GM19467 (cell line): ENCODE results near the gene KRTAP5-9.
"Not testable (repeated sequence)": the region's sequence is repeated elsewhere in the genome, so short reads cannot be mapped to it uniquely, and the experiment has no call there.

Experiments used
- ATAC-seq: cut with Tn5 transposase; IDR thresholded peaks from one replicate; pipeline ENCODE4 v1.9.1; 2021; ENCODE audit warnings: mild to moderate bottlenecking, moderate library complexity; ENCODE audit not compliant: unreplicated experiment

Gene KRTAP5-9

DNA sequence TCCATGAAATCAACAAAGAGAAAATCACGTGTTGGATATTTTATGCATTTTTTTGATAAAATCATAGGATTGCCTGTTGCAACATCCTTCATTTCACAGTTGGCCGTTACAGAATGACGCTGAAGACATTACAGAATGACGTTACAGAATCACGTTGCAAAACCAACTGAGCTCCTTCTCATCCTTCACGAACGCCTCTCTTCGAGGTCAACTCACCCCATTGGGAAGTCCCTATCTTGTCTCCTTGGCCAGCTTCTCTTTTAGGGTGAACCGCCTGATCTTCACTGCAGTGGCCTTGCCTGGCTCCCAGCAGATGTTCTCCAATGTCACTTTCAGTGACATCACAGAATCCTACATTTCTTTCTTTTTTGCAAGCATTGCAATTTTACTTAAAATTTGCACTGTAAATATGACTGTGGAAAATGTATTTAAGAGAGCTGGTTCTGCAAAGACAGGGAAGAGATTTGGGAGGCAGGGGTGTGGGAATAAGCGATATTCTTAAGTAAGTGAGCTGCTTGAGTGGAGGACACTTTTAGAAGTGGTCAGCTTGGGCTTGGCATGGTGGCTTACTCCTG, 16.1 kb upstream of the KRTAP5-9 start:
- ATAC-seq, result no peak

DNA sequence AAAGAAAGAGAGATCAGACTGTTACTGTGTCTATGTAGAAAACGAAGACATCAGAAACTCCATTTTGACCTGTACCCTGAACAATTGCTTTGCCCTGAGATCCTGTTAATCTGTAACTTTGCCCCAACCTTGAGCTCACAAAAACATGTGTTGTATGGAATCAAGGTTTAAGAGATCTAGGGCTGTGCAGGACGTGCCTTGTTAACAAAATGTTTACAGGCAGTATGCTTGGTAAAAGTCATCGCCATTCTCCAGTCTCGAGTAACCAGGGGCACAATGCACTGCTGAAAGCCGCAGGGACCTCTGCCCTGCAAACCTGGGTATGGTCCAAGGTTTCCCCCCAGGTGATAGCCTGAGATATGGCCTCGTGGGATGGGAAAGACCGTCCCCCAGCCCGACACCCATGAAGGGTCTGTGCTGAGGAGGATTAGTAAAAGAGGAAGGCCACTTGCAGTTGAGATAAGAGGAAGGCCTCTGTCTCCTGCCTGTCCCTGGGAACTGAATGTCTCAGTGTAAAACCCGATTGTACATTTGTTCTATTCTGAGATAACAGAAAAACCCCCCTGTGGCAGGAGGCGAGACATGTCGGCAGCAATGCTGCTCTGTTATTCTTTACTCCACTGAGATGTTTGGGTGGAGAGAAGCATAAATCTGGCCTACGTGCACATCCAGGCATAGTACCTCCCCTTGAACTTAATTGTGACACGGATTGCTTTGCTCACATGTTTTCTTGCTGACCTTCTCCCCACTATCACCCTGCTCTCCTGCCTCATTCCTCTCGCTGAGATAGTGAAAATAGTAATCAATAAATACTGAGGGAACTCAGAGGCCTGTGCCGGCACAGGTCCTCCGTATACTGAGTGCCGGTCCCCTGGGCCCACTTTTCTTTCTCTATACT, 13.3 kb upstream of the KRTAP5-9 start:
- ATAC-seq, result not testable (repeated sequence)

DNA sequence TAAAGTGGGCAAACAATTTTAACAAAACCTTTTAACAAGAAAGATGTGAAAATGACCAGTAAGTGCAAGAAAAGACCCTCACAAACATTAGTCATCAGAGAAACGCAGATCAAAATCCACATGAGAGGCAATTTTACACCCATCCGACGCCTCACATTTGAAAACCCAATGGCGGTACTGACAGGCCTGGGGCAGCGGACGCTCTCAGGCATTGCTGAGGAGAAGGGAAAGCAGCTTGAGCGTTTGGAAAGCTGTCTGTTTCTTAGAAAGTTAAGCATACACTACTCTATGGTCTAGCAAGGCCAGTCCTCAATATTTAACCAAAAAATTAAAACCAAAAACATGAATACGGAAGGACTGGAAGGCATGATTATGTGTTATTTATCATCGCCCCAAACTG, 12.4 kb upstream of the KRTAP5-9 start:
- ATAC-seq, result no peak

DNA sequence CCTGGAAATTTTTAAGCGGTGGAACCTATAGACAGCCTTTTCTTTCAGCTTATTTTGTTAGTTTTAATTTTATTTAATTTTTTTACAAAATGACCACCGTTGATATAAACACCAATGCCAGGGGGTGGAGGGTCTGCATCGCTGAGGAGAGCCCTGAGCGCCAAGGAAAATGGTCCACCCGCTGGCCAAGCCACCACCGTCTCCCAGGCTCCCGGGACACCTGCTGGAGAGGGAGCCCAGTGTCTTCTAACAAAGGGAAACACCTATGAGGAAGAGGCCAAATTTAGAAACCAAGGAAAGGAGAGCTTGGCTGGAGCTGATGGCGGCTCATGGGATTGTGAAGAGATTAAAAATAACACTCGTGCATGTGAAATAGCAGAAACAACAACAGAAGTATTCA, 10.7 kb upstream of the KRTAP5-9 start:
- ATAC-seq, result no peak

DNA sequence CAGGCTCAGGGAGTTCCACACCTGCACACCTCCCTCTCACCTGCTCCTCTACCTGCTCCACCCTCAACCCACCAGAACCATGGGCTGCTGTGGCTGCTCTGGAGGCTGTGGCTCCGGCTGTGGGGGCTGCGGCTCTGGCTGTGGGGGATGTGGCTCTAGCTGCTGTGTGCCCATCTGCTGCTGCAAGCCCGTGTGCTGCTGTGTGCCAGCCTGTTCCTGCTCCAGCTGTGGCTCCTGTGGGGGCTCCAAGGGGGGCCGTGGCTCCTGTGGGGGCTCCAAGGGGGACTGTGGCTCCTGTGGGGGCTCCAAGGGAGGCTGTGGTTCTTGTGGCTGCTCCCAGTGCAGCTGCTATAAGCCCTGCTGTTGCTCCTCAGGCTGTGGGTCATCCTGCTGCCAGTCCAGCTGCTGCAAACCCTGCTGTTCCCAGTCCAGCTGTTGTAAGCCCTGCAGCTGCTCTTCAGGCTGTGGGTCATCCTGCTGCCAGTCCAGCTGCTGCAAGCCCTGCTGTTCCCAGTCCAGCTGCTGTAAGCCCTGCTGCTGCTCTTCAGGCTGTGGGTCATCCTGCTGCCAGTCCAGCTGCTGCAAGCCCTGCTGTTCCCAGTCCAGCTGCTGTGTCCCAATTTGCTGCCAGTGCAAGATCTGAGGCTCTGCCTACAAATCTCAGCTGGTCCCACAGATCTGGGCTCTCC, 10.1 kb upstream of the KRTAP5-9 start, which contains the start of gene KRTAP5-8:
Gene KRTAP5-8, plus strand, starts transcription at position 49 of the 689 bp plus-strand sequence. Its CDS starts 31 bp downstream, at position 80.
- ATAC-seq, result not testable (repeated sequence)

DNA sequence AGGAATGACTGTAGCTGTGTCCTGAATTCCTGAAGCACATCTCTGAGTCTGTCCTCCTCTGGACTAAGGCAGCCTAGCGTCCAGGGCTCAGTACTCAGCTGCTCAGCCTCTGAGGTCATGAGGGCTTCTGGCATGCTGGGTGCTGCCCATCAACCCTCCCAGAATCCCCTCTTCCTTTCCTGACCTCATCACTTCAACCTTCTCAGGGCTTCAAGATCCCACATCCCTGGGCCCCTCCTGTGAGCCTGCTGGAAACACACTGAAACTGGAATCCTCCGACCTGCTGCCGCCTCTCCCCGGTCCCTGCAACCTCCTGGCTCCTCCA, 9.6 kb upstream of the KRTAP5-9 start:
- no peak for ATAC-seq

DNA sequence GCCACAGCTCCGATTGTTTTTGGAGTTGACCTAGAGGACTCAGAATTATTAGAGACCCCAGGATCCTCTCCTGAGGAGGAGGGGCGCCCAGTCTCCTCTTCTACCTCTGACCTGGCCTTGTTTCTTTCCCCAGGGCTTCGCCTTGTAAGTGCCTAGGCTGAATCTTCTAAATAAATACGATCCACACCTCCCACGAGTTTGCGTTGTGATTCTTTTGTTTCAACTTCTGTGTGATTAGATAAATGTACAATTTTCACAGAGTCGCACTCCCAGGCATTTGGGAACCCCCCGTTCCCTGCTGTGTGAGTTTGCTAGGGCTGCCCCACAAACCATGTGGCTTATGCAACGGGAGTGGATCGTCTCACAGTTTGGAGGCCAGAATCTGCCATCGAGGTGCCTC, 9.2 kb upstream of the KRTAP5-9 start:
- ATAC-seq, result no peak

DNA sequence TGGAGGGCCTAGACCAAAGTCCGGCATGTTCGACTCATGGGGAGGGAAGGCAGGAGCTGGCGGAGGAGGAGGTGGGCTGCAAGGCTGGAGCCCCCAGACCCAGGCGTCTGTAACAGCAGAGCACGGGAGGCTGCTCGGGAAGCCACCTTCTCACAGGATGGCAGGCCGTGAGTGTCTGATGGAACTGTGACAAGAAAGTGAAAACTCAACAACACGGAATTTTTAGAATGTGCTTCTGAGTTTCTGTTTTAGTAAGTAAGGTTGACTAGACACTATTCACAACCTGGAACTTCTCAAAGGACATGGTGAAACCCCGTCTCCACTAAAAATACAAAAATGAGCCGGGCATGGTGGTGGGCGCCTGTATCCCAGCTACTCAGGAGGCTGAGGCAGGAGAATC, 8.2 kb upstream of the KRTAP5-9 start:
- ATAC-seq, result not testable (repeated sequence)

DNA sequence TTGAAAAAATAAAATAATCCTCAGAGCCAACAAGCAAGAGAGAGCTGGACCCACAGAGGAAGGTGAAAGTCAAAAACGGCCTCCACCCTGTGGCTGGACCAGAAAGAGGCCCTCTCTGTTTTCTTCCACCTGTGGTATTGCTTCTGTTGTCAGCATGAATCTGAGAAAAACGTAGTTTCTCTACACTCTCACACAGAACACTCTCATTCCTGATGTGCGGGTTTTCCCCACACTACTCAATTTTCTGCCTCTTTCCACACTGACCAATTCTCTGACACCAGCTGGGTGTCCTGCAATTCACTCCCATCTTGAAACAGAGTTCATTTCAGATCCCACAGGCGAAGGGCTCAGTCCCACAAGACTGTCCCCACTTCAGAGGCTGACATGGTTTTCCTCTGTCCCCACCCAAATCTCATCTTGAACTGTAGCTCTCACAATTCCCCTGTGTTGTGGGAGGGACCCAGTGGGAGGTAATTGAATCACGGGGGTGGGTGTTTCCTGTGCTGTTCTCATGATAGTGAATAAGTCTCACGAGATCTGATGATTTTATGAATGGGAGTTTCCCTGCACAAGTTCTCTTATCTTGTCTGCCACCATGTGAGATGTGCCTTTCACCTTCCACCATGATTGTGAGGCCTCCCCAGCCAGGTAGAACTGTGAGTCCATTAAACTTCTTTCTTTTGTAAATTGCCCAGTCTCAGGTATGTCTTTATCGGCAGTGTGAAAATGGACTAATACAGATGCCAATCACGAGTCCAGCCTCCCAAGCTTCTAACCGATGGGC, 7.5 kb upstream of the KRTAP5-9 start:
- not testable (repeated sequence) for ATAC-seq

DNA sequence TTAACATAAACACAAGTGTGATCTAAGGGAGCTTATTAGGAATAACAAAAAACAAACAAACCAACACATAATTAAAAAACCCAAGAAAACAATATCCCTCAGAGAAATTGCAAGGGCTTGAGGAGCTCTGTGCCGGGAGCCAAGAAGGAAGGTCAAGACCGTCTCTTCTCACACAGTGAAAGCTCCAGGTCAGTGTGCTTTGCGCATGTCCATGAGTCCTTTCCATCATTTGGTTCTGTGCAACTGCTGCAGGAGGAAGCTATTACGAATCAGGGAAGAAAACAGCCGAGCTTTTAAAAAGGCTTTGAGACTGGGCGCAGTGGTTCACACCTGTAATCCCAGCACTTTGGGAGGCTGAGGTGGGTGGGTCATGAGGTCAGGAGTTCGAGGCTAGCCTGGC, 5.8 kb upstream of the KRTAP5-9 start:
- ATAC-seq, result no peak

DNA sequence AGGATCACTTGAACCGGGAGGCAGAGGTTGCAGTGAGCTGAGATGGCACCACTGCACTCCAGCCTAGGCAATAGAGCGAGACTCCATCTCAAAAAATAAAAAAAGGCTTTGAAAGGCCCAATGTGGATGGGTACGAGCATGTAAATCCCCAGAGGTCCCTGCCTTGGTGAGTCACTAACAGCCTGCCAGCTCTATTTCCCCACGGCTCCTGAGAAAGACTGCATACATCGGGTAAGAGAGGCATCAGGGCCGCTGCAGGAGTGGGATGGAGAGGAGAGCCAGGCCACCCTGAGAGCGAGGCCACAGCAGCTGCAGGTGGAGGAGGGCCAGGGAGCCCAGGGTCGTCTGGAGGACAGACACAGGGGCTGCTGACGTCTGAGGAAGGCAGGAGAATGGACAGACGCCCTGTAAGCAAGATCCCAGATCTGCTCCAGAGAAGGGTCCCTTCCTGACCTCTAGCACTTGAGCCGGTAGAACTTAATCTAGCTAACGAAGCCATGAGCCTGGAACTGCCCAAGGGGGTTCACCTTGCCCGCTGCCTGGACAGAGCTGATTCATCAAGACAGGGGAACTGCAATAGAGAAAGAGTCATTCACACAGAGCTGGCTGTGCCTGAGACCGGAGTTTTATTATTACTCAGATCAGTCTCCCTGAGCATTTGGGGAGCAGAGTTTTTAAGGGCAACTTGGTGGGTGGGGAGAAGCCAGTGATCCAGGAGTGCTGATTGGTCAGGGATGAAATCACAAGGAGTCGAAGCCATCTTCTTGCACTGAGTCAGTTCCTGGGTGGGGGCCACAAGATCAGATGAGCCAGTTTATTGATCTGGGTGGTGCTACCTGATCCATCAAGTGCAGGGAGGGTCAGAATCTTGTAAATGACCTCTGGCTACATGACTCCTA, 5.1 kb upstream of the KRTAP5-9 start:
- ATAC-seq, result no peak

DNA sequence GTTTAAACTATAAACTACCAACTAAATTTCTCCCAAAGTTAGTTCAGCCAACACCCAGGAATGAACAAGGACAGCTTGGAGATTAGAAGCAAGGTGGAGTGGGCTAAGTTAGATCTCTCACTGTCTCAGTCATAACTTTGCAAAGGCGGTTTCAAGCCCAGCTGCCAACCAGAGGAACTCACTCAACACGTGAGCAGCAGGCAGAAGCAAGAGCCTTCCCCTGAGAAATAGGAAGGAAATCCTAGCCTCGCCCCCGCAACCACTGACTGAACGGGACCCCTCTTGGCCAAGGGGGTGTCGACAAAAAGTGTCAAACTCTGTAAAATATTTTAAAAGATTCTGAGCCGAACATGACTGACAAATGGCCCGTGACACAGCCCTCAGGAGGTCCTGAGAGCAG, 4.4 kb upstream of the KRTAP5-9 start:
- no peak for ATAC-seq

DNA sequence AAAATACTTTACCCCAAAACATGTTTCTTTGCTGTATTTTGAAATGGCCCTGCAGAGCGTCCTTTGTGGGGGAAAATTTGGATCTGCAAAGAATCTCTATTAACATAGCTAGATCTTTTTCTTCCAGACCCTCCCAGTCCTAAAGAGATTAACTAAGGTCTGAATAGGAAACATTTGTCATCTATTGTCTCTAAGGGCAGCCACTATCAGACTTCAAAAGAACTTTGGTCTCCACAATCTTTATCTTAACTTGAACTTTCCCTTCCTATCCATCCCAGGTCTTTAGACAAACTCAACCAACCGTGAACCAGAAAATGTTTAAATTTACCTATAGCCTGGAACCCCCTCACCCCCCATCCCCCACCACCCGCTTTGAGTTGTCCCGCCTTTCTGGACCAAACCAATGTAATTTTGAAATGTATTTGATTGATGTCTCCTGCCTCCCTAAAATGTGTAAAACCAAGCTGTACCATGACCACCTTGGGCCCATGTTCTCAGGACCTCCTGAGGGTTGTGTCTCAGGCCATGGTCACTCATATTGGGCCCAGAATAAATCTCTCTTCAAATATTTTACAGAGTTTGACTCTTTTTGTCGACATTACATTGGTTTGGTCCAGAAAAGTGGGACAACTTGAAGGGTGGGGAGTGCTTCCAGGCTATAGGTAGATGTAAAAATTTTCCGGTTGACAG, 3.5 kb upstream of the KRTAP5-9 start:
- no peak for ATAC-seq

DNA sequence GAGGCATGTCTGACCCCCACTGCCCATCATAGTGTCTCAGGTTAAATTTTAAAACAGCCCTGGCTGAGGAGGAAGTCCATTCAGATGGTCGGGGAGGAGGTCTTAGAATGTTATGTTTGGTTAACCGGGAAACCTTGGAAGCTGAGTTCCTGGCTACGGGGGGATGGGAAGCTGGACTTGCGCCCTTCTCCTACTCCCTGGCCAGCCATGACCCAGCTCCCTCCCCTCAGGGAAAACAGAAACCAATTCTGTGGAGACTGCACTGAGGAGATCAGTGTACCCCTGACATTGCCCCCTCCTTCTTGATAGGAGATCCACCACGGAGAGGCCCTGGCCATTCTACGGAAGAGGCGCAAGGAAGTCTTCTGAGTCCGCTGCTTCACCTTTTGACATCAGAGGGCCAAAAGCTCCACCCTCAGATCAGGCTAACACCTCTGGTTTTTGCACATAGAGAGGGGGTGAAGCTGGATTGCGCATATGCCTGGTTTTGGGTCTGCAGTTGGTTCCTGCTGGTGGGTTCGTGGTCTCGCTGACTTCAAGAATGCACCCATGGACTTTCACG, 2.7 kb upstream of the KRTAP5-9 start:
- no peak for ATAC-seq

DNA sequence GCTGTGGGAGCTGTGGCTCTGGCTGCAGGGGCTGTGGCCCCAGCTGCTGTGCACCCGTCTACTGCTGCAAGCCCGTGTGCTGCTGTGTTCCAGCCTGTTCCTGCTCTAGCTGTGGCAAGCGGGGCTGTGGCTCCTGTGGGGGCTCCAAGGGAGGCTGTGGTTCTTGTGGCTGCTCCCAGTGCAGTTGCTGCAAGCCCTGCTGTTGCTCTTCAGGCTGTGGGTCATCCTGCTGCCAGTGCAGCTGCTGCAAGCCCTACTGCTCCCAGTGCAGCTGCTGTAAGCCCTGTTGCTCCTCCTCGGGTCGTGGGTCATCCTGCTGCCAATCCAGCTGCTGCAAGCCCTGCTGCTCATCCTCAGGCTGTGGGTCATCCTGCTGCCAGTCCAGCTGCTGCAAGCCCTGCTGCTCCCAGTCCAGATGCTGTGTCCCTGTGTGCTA, 514 bp downstream of the KRTAP5-9 start:
- ATAC-seq, result no peak

DNA sequence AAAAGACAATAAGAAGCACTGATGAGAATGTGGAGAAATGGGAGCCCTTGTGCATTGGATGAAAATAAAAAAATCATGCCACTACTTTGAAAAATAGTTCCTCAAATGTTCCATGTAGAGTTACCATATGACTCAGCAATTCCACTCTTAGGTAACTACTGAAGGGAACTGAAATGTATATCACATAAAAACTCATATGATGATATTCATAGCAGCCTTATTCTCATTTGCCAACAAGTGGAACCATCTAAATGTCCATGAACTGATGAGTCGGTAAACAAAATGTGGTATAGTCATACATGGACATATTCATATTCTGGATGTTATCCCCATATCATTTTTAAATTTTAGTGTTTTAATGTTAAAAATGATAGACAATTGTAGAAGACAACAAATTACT, 3.5 kb downstream of the KRTAP5-9 start:
- ATAC-seq, result no peak

DNA sequence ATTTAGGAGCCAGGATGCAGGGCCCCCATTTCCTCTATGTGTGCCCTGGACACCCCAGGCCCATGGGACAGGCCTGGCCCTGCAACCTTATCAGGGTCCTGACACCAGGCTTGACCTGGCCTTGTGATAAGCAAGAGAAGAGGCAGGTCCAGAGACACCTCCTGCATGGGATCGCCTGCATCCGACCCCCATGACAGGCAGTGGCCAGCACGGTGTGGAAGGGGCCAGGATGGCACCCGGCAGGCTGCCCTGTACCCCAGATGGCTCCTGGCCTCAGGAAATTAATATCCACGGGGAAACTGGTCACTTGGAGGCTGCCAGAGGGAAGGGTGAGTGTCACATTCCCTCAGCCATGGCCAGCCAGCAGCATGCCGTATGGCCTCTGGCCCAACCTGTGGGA, 6.8 kb downstream of the KRTAP5-9 start:
- no peak for ATAC-seq

DNA sequence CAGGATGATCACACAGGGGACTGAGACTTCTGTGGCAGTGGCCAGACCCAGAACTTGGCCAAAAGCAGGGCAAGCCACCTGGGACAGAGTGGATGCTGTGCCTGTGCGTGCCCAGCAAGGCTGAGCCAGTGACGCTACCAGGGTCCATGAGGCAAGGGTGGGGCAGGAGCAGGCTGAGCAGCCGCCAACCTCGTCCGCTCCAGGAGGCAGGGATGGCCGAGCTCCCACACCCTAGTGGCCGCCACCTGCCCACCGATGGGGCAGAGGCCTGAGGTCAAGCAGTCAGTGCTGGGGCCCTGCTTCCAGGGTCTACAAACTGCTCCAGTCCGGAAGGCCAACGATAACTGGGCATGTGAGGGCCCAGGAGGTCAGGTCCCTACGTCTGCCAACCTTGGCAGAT, 7.3 kb downstream of the KRTAP5-9 start:
- ATAC-seq, result no peak

DNA sequence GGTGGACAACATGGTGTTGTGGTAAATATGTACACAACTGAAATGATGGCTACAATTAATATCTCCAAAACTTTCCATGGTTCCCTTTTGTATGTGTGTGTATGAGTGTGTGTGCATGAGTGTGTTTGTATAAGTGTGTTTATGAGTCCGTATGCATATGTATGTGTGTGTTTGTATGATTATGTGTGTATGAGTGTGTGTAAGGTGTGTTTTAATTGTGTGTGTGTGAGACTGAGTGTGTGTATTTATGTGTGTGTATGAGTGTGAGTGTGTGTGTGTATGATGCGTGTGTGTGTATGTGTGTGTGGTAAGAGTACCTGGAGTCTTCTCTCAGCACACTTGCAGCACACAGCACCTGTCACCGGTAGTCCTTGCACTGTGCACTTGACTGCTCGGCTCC, 7.8 kb downstream of the KRTAP5-9 start:
- ATAC-seq, result no peak
